Activated T-helper 2 cell treated with anti-CD3 and anti-CD28 coated beads, Interferon-gamma antibody, Interleukin-2, Interleukin-4, amounts not matched to agents 10 μg/mL and 5 μg/mL and 100 μg/mL, durations not matched to agents 14 hours and 24 hours and 36 hours (primary cell): ENCODE data around the gene PCBP3. TPM values are rescaled to one million over a fixed set of nuclear protein-coding genes. Genes with fewer than 3 reads are reported as not detected.

Experiments used
- DNase-seq: peaks from one replicate; pipeline ENCODE4 v3.0.0; 2021; ENCODE audit warnings: low spot score
- H3K27ac Mint-ChIP-seq: one replicate; pipeline ENCODE4 v1.8.0; 2021; ENCODE audit warnings: mixed read lengths
- H3K27me3 Mint-ChIP-seq: one replicate; pipeline ENCODE4 v1.8.0; 2021; ENCODE audit warnings: low read depth, mixed read lengths
- H3K36me3 Mint-ChIP-seq: one replicate; pipeline ENCODE4 v1.8.0; 2021; ENCODE audit warnings: low read depth, mixed read lengths
- H3K4me1 Mint-ChIP-seq: one replicate; pipeline ENCODE4 v1.8.0; 2021; ENCODE audit warnings: low read depth, mixed read lengths
- H3K4me3 Mint-ChIP-seq: one replicate; pipeline ENCODE4 v1.8.0; 2021; ENCODE audit warnings: low read depth, mild to moderate bottlenecking, moderate library complexity, mixed read lengths
- H3K9me3 Mint-ChIP-seq: one replicate; pipeline ENCODE4 v1.8.0; 2021; ENCODE audit warnings: mixed read lengths
- intact Hi-C: fragments of 100-400 bp; cut with micrococcal nuclease; formaldehyde crosslinking; loops from one replicate; pipeline ENCODE4 v1.15.1; 2023
- total RNA-seq: library from RNA; stranded (reverse); gene quantifications from 2 replicates; pipeline ENCODE4 v1.2.3, GENCODE V29; 2022

PCBP3 gene
- total RNA-seq, 1 donor from 2014 or later: 6.9 TPM

DNA sequence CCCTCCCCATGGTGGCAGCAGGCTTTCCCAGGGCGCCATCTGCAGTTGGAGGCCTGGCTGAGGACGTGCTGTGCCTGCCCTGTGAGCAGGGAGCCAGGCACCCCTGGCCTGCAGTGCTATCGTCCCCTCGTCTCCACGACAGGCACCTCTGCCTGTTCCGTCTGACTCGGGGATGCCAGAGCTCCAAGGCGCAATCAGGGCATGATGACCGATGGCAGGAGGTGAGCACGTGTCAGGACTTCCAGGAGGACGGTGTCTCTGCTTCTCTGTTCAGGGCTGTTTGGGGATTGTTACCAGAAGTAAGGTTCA lies 125.2 kb downstream of the PCBP3 start:
- DNase-seq: no peak
- intact Hi-C loops: loop anchor here (1.0 to 2.0 kb wide), 2 partner anchors 125 to 218 kb away; partner anchors contain the start of gene PCBP3
- Mint-ChIP-seq H3K9me3 (peaks cover 11% of the 10 kb centered on the region), H3K36me3 (no peaks in the 10 kb centered on the region), H3K4me1 (peaks cover 44% of the 10 kb centered on the region), H3K27ac (peak overlapping the region; percentile 82), H3K27me3 (no peaks in the 10 kb centered on the region), H3K4me3 (no peak overlapping the region)

DNA sequence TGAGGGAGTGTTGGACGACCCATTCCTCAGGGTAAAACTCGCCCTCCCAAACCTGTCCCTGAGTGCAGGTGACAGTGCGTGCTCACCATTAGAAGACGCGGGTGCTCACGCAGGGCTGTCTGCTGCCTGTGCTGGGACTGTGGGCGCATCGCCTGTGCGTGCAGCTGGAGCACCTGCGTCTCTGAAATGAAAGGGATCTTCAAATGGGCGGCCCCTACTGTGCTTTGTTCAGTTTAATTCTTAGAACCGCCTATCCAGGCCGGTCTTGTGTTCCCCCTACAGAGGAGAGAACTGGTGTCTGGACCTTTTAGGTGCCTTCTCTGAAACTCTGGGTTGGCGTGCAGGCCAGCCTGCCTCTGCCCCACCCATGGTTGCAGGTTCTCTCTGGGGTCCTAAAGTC lies 125.8 kb downstream of the PCBP3 start:
- H3K27me3 Mint-ChIP-seq: no peaks in the 10 kb centered on the region
- H3K36me3 Mint-ChIP-seq: no peaks in the 10 kb centered on the region
- intact Hi-C loops: loop anchor here (2.0 kb wide), 1 partner anchor 218 kb away; no protein-coding TSS in a partner anchor
- H3K27ac Mint-ChIP-seq: peak overlapping the region; percentile 82
- H3K4me1 Mint-ChIP-seq: peaks cover 44% of the 10 kb centered on the region
- no peak for DNase-seq
- H3K9me3 Mint-ChIP-seq: peaks cover 11% of the 10 kb centered on the region
- H3K4me3 Mint-ChIP-seq: peak overlapping the region; percentile 4

DNA sequence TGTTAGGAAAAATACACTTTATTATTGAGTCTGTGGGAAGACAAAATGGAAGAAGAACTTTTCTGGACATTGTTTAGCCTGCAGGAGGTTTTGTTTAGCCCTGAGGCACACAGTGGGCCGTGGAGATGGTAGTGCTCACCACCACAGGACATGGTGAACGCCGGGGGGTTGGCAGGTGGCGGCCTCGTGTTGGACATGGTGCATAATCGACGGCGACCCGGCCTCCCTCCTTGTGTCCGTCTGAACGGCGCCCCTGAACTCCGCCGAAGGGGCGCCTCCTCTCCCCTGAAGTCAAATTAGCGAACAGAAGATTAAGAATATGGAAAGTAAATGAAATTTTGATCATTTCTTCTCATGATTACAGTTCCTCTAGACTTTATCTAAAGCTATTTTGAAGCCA lies 126.4 kb downstream of the PCBP3 start:
- H3K36me3 Mint-ChIP-seq: peaks cover 3% of the 10 kb centered on the region
- no peak for DNase-seq
- intact Hi-C loops: loop anchor here (2.0 kb wide), 1 partner anchor 219 kb away; no protein-coding TSS in a partner anchor
- no peak overlapping the region for H3K27ac Mint-ChIP-seq
- H3K4me1 Mint-ChIP-seq: peaks cover 44% of the 10 kb centered on the region
- peaks cover 2% of the 10 kb centered on the region for H3K27me3 Mint-ChIP-seq
- no peak overlapping the region for H3K4me3 Mint-ChIP-seq
- peaks cover 17% of the 10 kb centered on the region for H3K9me3 Mint-ChIP-seq

DNA sequence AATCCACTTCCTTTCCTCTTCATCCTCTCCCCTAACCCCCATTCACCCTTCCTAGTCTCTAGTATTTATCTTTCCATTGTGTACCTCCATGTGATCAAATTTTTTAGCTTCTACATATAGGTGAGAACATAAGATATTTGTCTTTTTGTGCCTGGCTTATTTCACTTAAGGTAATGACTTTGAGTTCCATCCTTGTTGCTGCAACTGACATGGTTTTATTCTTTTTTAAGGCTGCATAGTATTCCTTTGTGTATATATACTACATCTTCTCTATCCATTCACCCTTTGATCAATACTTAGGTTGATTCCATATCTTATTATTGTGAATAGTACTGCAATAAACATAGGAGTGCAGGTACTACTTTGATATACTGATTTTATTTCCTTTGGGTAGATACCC lies 128.7 kb downstream of the PCBP3 start:
- Mint-ChIP-seq H3K9me3 (peaks cover 35% of the 10 kb centered on the region), H3K4me1 (peaks cover 29% of the 10 kb centered on the region), H3K36me3 (peaks cover 3% of the 10 kb centered on the region), H3K4me3 (no peak overlapping the region), H3K27me3 (peaks cover 2% of the 10 kb centered on the region), H3K27ac (no peak overlapping the region)
- intact Hi-C loops: no loop called here
- no peak for DNase-seq

DNA sequence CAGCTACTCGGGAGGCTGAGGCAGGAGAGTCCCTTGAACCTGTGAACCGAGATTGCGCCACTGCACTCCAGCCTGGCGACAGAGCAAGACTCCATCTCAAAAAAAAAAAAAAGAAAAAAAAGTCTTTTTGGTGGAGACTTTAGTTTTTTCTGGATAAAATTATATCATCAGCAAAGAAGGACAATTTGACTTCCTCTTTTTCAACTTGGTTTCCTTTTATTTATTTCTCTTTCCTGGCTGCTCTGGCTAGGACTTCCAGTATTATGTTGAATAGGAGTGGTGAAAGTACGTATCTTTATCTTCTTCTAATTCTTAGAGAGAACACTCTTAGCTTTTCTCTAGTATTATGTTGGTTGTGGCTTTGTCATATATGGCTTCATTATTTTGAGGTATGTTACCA lies 130.8 kb downstream of the PCBP3 start:
- Mint-ChIP-seq H3K27me3 (peaks cover 2% of the 10 kb centered on the region), H3K4me1 (peaks cover 8% of the 10 kb centered on the region), H3K36me3 (peaks cover 3% of the 10 kb centered on the region), H3K27ac (no peak overlapping the region), H3K4me3 (no peak overlapping the region), H3K9me3 (peaks cover 47% of the 10 kb centered on the region)
- intact Hi-C loops: no loop called here
- DNase-seq: no peak

DNA sequence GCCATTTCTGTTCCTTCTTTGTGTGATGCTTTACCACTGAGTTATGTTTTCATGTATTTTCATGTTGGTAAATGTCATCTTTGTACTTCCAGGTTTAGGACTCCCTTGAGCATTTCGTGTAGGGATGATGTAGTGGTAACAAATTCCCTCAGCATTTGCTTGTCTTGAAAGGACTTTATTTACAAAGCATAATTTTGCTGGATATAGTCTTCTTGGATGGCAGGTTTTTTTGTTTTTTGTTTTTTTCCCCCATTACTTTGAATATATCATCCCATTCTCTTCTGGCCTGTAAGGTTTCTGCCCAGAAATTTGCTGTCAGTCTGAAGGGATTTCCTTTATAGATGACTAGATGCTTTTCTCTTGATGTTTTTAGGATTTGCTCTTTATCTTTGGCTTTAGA lies 133.4 kb downstream of the PCBP3 start:
- intact Hi-C loops: no loop called here
- no peak overlapping the region for H3K27ac Mint-ChIP-seq
- H3K4me1 Mint-ChIP-seq: no peaks in the 10 kb centered on the region
- H3K27me3 Mint-ChIP-seq: peaks cover 2% of the 10 kb centered on the region
- H3K36me3 Mint-ChIP-seq: peaks cover 3% of the 10 kb centered on the region
- H3K4me3 Mint-ChIP-seq: no peak overlapping the region
- no peak for DNase-seq
- H3K9me3 Mint-ChIP-seq: peaks cover 47% of the 10 kb centered on the region

DNA sequence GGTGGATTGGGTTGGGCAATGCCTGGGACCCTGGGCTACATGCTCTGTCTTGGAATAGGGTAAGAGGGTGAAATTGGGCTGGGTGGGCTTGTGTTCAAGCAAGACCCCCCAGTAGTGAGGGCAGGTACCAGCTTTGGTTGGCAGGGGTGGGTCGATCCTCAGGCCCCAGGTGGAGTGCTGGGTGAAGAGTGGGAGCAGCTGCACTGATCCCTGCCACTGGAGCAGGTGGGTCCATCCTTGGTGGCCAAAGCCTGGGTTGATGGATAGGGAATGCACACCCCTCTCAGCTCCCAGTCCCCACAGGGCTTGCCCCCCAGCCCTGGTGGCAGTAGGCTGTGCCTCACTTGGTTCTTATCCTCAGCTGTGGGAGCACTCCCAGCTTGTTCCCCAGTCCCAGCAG lies 135.2 kb downstream of the PCBP3 start:
- peaks cover 37% of the 10 kb centered on the region for H3K9me3 Mint-ChIP-seq
- H3K4me1 Mint-ChIP-seq: no peaks in the 10 kb centered on the region
- peaks cover 3% of the 10 kb centered on the region for H3K36me3 Mint-ChIP-seq
- no peak for DNase-seq
- H3K27ac Mint-ChIP-seq: no peak overlapping the region
- H3K27me3 Mint-ChIP-seq: peaks cover 2% of the 10 kb centered on the region
- intact Hi-C loops: no loop called here
- no peak overlapping the region for H3K4me3 Mint-ChIP-seq

DNA sequence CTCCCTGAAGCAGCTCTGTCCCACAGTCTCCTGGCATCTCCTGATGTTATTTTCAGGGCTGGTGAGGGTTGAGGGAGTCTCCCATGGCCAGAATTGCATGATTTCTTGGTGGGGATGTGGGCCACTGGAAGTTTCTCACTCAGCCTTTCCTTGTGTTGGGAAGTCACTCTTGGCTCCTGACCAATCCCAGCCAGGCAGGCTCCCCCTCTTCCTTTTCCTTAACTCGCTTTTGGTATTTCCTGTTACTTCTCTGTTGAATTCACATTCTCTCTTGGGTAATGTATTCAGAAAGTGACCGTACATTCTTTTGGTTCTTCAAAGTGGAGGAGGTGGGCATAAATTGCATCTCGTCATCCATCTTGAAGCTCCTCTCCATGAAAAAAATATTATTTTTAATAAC lies 135.7 kb downstream of the PCBP3 start:
- H3K4me3 Mint-ChIP-seq: no peak overlapping the region
- H3K27me3 Mint-ChIP-seq: peaks cover 2% of the 10 kb centered on the region
- H3K4me1 Mint-ChIP-seq: no peaks in the 10 kb centered on the region
- H3K36me3 Mint-ChIP-seq: peaks cover 3% of the 10 kb centered on the region
- peaks cover 37% of the 10 kb centered on the region for H3K9me3 Mint-ChIP-seq
- DNase-seq: no peak
- intact Hi-C loops: no loop called here
- no peak overlapping the region for H3K27ac Mint-ChIP-seq

DNA sequence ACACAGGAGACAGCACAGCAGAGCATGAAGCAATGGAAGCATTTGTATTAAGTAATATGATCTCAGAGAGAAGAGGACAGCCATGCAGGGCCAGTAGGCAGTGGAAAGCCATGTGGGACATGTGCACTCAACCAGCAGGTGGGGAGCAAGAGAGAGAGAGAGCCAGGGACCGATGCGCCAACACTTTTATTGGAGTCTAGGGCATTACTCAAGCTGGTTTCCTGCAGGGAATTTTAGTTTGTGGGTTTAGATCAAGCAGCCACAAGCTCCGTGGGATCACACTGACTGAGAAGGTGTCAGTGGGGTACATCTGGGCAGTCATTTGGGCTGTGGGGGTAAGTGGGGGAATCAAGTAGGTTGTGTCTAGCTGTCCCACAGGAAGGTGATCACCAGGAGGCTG lies 137.1 kb downstream of the PCBP3 start:
- Mint-ChIP-seq H3K27me3 (no peaks in the 10 kb centered on the region), H3K36me3 (no peaks in the 10 kb centered on the region), H3K4me3 (no peak overlapping the region), H3K27ac (no peak overlapping the region), H3K4me1 (no peaks in the 10 kb centered on the region), H3K9me3 (peaks cover 28% of the 10 kb centered on the region)
- DNase-seq: no peak
- intact Hi-C loops: no loop called here

DNA sequence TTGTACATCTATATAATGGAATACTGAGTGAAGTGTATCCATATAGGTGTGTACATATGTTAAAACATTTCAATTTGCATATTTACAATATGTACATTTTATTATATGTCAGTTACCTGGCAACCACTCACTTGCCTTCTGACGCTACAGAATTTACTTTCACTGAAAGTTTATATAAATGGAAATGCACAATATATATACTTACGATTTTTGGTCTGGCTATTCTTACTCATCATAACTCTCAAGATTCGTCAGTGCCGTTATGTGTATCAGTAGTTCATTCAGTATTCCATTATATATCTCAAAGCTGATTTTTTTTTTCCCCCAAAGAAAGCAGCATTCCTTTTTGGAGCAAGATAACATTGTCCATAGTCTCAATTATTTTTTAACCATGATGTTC lies 138.2 kb downstream of the PCBP3 start:
- peaks cover 17% of the 10 kb centered on the region for H3K9me3 Mint-ChIP-seq
- intact Hi-C loops: no loop called here
- no peak overlapping the region for H3K4me3 Mint-ChIP-seq
- H3K27me3 Mint-ChIP-seq: no peaks in the 10 kb centered on the region
- no peaks in the 10 kb centered on the region for H3K36me3 Mint-ChIP-seq
- no peak overlapping the region for H3K27ac Mint-ChIP-seq
- DNase-seq: no peak
- H3K4me1 Mint-ChIP-seq: no peaks in the 10 kb centered on the region

DNA sequence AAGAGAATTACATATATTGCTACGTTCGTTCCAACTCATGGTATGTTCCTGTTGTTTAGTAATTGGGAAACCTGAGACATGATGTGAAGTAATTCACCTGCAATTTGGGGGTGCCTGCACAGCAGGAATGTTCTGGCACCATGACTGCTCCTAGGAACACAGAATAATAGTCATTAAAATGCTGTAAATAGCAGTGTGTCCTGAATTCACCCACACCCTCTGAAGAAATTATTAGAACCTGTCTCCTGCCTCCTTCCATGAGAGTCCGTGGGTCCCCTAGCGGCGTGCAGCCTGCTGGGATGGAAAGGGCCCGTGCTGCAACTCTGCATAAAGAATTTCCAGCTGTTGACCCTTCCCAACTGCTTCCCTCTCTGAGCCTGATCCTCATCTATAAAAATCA lies 143.1 kb downstream of the PCBP3 start:
- Mint-ChIP-seq H3K9me3 (no peaks in the 10 kb centered on the region), H3K27ac (no peak overlapping the region), H3K4me1 (no peaks in the 10 kb centered on the region), H3K36me3 (no peaks in the 10 kb centered on the region), H3K4me3 (no peak overlapping the region), H3K27me3 (no peaks in the 10 kb centered on the region)
- intact Hi-C loops: no loop called here
- DNase-seq: no peak

DNA sequence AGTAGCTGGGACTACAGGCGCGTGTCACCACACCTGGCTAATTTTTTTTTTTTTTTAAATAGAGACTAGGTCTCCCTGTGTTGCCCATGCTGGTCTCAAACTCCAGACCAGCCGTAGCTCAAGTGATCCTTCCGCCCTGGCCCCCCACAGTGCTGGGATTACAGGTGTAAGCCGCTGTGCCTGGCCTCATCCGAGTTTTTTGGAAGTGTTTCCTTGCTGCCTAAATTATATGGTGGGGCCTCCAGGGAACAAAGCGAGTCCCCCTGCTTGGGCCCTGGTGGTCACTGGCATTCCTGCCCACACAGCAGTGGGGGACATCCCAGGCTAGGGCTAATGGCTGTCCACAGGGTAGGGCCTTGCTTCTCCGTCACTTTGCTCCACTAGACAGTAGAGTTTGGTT lies 143.8 kb downstream of the PCBP3 start:
- Mint-ChIP-seq H3K27ac (no peak overlapping the region), H3K4me3 (no peak overlapping the region), H3K27me3 (no peaks in the 10 kb centered on the region), H3K36me3 (no peaks in the 10 kb centered on the region), H3K9me3 (no peaks in the 10 kb centered on the region), H3K4me1 (no peaks in the 10 kb centered on the region)
- intact Hi-C loops: no loop called here
- no peak for DNase-seq

DNA sequence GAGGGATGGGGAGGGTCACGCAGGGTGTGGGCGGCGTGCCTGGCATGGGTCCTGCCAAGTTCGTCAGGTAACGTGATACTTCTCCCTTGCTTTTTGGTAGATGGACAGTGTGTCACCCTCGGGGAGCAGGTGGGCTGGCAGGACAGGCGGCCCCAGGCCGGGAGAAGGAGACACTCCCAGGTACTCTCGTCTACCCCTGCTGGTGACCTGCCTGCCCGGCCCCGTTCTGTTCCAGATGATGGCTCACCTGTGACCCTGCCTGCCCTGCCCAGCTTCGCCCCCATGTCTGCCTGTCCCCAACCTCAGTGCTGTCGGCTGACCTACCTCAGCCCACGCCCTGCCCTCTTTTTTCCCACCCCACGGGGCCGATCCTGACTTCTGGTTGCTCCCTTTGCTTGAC lies 144.7 kb downstream of the PCBP3 start:
- Mint-ChIP-seq H3K9me3 (no peaks in the 10 kb centered on the region), H3K4me1 (no peaks in the 10 kb centered on the region), H3K4me3 (no peak overlapping the region), H3K27me3 (no peaks in the 10 kb centered on the region), H3K36me3 (no peaks in the 10 kb centered on the region), H3K27ac (no peak overlapping the region)
- intact Hi-C loops: no loop called here
- no peak for DNase-seq
